GM12865 (cell line): Measurements from ENCODE around the gene FOXD3.
A peak's percentile ranks its signal among the peaks of the same experiment; 100 is the strongest.

Experiments
- DNase-seq: peaks from one replicate; pipeline ENCODE4 v3.0.0; 2010; ENCODE audit warnings: low read depth
- H3K4me3 ChIP-seq: 2 replicates; pipeline ENCODE4 v1.5.1; 2011; ENCODE audit warnings: mild to moderate bottlenecking, low read depth, low read length, control low read depth
- TF ChIP-seq, protein P1 (sequence below): IDR thresholded peaks from 2 replicates; pipeline ENCODE4 v1.5.1; 2011; ENCODE audit warnings: low read length, control low read depth, low read depth, inconsistent platforms; ENCODE audit not compliant: insufficient read depth; ENCODE audit errors: missing control alignments

FOXD3 gene

GRCh38 chr1:63316984-63317816 is 5.2 kb upstream of the FOXD3 start:
- peak; percentile 84 for DNase-seq
- TF ChIP-seq, protein P1, sequence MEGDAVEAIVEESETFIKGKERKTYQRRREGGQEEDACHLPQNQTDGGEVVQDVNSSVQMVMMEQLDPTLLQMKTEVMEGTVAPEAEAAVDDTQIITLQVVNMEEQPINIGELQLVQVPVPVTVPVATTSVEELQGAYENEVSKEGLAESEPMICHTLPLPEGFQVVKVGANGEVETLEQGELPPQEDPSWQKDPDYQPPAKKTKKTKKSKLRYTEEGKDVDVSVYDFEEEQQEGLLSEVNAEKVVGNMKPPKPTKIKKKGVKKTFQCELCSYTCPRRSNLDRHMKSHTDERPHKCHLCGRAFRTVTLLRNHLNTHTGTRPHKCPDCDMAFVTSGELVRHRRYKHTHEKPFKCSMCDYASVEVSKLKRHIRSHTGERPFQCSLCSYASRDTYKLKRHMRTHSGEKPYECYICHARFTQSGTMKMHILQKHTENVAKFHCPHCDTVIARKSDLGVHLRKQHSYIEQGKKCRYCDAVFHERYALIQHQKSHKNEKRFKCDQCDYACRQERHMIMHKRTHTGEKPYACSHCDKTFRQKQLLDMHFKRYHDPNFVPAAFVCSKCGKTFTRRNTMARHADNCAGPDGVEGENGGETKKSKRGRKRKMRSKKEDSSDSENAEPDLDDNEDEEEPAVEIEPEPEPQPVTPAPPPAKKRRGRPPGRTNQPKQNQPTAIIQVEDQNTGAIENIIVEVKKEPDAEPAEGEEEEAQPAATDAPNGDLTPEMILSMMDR = peak; percentile 67

DNA sequence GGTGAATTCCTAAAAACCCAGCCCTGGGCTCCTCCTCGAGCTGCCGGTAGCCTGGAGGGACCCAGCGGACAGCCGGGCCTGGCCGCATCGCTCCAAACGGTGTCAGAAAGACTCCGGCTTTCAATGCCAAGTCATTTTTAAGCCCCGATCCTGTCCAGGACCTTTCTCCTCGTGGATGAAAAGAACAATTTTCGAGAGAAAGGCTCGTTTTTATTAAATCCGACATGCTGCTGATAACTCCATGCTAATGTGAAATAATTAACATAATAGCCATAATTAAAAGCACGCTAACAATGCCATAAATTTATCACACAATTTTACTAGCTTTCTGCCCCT is 4.6 kb upstream of the FOXD3 start:
- H3K4me3 ChIP-seq = peak overlapping the region; percentile 64
- DNase-seq = no peak
- TF ChIP-seq, protein P1 = no peak

More at GRCh38 chr1:63316984-63317816, 5.2 kb upstream of the FOXD3 start:
- H3K4me3 ChIP-seq = peak overlapping the region; percentile 64

DNA sequence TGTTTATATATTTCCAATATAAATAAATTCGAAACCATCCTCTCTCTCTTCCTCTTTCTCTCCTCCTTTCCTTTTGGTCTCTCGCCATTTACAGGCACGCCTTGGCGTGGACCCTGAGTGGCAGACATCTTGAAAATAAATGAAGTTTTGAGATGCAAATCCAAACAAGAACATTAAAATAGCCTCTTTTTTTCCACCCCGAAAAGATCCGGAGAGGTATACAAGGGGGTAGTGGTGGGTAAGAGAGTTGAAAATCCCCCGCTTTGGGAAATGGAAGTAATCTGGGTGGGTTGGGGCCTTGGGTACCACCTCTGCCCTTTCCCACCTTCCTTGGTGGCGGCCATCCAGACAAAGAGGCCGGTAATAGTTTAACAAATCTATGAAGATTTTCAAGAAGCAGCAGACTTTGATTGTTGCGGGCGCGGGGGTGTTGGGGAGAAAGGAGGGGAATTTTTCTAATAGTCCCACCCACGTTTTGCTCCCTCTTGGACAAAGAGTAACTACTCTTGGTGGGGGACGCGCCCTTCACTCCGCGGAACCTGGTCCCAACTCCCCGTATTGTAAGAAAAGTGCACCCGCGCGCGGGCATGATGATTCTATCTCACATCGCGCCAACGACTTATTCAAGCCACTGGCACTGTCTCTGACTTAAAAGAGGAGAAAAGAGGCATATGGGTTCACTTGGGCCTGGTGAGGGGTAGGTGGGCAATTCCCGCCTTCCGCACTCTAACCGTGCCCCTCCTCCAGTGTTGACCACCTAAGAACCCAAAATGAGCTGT is 4.0 kb upstream of the FOXD3 start:
- no peak for DNase-seq
- TF ChIP-seq, protein P1 = no peak
- H3K4me3 ChIP-seq = no peak overlapping the region

DNA sequence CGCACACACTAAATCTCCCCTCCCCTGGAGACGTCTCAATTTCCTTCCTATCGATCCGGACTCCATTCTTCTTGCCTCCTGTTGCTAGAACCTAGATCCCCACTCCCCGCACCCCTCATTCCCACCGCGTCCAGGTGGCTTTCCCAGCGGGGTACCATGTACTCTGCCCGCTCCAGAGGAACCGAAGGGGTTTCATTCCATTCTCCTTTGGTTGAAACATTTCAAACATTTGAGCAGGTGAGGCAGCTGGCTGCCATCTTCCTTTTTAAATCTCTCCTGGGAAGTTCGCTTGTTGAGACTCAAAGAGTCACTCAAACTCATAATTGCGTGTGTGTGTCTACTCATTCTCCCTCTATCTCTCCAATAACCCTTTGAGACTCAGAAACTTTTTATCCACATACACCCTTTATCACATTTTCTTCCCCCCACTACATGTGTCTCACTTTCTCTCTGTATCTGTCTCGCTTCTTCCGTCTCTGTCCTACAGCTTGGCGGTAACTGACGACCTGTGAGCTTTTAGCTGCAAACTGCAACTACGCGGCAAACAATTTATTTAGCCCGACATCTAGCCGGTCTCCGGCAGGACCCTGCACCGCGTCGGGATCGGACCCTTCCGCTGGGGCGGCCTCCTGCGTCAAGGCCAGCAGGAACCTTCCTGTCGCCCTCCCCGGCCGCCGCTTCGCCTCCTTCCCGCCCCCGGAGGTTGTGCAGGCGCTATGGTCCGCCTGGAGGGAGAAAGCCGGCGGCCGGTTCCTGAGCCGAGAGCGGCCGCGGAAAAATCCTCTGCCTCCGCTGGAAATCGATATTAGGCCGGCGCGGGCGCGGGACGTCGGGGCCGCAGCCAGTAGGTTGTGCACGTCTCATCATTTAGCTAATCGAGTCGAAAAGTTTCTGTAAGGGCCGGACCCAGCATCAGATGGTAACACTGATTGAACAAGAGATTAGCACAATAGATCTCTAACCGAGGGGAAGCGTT is 3.0 kb upstream of the FOXD3 start:
- TF ChIP-seq, protein P1 = no peak
- no peak overlapping the region for H3K4me3 ChIP-seq
- no peak for DNase-seq

DNA sequence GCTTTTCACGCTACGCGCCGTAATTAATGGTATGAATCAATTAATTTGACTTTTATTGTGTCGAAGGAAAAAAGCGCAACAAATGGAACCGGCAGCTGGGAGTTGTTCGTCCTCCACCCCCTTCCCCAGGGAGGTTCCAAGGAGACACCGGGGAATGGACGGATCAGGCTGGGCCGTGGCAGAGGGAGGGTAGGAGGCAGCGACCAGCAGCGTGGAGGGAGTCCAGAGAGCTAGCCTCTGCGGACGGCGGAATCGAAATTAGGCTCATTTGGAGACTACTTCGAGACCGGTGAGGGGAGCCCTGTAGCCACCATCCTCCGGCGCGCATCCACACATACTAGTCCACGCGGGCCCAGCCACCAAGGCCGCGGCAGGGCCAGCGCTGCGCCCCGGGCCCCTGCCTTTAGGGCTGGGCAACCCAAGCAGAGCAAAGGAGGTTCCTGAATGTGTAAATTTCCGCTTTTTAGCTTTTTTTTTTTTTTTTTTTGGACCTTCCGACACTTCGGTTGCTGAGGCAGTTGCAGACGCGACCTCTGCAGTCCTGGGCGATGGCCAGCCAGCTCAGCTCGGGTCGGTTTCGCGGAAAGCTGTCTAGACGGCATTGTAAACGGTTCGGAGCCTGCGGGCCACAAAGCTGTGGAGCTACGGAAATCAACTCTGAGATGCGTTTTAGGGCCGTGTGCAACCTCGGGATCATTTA is 2.2 kb upstream of the FOXD3 start:
- H3K4me3 ChIP-seq = no peak overlapping the region
- no peak for DNase-seq
- TF ChIP-seq, protein P1 = no peak

DNA sequence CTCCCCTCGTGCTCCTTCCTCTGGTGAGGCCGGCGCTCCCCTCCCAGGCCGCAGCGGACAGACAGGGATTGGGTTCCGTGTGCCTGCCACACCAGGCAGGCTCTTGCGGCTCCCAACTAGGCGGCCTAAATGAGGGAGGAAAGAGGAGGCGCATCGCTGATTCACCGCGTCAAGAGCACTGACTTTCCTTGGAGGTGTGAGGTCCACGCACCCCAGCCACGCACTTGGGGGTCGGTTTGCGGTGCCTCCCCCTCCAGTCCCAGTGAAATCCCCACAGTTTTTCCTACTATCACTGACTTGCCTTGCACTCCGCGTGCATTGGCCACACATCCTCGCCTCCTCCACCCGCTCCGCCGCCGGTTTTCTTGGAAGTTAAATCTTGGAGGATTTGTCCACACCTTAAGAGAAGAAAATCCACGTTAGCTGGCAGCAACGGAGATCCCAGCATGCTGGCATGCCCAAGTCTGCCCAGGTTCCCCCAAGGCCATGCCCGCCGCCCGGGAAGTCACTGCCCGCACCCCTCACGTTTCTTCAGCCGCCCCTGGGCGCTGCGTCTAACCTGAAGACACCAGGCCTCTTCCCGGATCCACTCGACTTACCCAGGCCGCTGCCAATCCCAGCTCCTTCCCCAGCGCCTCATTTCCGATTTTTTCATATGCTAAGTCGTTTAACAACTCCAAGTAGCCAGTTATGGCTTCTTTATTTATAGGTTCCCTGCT is 1.1 kb upstream of the FOXD3 start:
- TF ChIP-seq, protein P1 = no peak
- no peak for DNase-seq
- peak overlapping the region; percentile 84 for H3K4me3 ChIP-seq
